ENCODE results near the gene FGD3.
"Not testable (repeated sequence)": the region's sequence is repeated elsewhere in the genome, so short reads cannot be mapped to it uniquely, and the experiment has no call there.

FGD3 gene

GRCh38 chr9:93013856-93014582 lies 66.7 kb downstream of the FGD3 start:
- no peaks in the 10 kb centered on the region for H3K36me3 ChIP-seq (ENCODE audit: control insufficient read depth, low read depth, low read length)
- no peaks in the 10 kb centered on the region for H3K9me3 ChIP-seq (ENCODE audit: control insufficient read depth, low read depth, low read length)
- peaks cover 13% of the 10 kb centered on the region for H3K4me1 ChIP-seq (ENCODE audit: control insufficient read depth, low read depth, low read length)
- H3K27ac ChIP-seq (ENCODE audit: low read length): no peak overlapping the region
- no peak overlapping the region for H3K4me3 ChIP-seq (ENCODE audit: low read length)
- no peak overlapping the region for H3K9ac ChIP-seq (ENCODE audit: low read length)
- H3K27me3 ChIP-seq (ENCODE audit: control insufficient read depth, insufficient read depth, low read length): no peaks in the 10 kb centered on the region

- H3K9ac ChIP-seq (ENCODE audit: low read length): not testable (repeated sequence)
Observed at GRCh38 chr9:93015190-93015589, 67.9 kb downstream of the FGD3 start.

GRCh38 chr9:93017621-93018020 lies 70.3 kb downstream of the FGD3 start:
- Histone ChIP-seq H3K27ac (ENCODE audit: low read length) (no peak overlapping the region), H3K36me3 (ENCODE audit: control insufficient read depth, low read depth, low read length) (no peaks in the 10 kb centered on the region), H3K9ac (ENCODE audit: low read length) (no peak overlapping the region), H3K27me3 (ENCODE audit: control insufficient read depth, insufficient read depth, low read length) (no peaks in the 10 kb centered on the region), H3K4me3 (ENCODE audit: low read length) (no peak overlapping the region), H3K4me1 (ENCODE audit: control insufficient read depth, low read depth, low read length) (peaks cover 13% of the 10 kb centered on the region), H3K9me3 (ENCODE audit: control insufficient read depth, low read depth, low read length) (no peaks in the 10 kb centered on the region)

More at GRCh38 chr9:93015190-93015589, 67.9 kb downstream of the FGD3 start:
- H3K4me3 ChIP-seq (ENCODE audit: low read length); H3K9me3 ChIP-seq (ENCODE audit: control insufficient read depth, low read depth, low read length); H3K27ac ChIP-seq (ENCODE audit: low read length); H3K36me3 ChIP-seq (ENCODE audit: control insufficient read depth, low read depth, low read length); H3K27me3 ChIP-seq (ENCODE audit: control insufficient read depth, insufficient read depth, low read length): not testable (repeated sequence)
- peaks cover 13% of the 10 kb centered on the region for H3K4me1 ChIP-seq (ENCODE audit: control insufficient read depth, low read depth, low read length)

- no peak overlapping the region for H3K4me3 ChIP-seq (ENCODE audit: low read length)
- peaks cover 8% of the 10 kb centered on the region for H3K4me1 ChIP-seq (ENCODE audit: control insufficient read depth, low read depth, low read length)
- no peaks in the 10 kb centered on the region for H3K9me3 ChIP-seq (ENCODE audit: control insufficient read depth, low read depth, low read length)
- H3K27me3 ChIP-seq (ENCODE audit: control insufficient read depth, insufficient read depth, low read length): no peaks in the 10 kb centered on the region
- no peak overlapping the region for H3K9ac ChIP-seq (ENCODE audit: low read length)
- H3K36me3 ChIP-seq (ENCODE audit: control insufficient read depth, low read depth, low read length): no peaks in the 10 kb centered on the region
- no peak overlapping the region for H3K27ac ChIP-seq (ENCODE audit: low read length)
Observed at GRCh38 chr9:93020151-93020550, 72.8 kb downstream of the FGD3 start.

- no peaks in the 10 kb centered on the region for H3K27me3 ChIP-seq (ENCODE audit: control insufficient read depth, insufficient read depth, low read length)
- H3K4me1 ChIP-seq (ENCODE audit: control insufficient read depth, low read depth, low read length): peaks cover 8% of the 10 kb centered on the region
- no peak overlapping the region for H3K9ac ChIP-seq (ENCODE audit: low read length)
- H3K4me3 ChIP-seq (ENCODE audit: low read length): no peak overlapping the region
- no peak overlapping the region for H3K27ac ChIP-seq (ENCODE audit: low read length)
- no peaks in the 10 kb centered on the region for H3K9me3 ChIP-seq (ENCODE audit: control insufficient read depth, low read depth, low read length)
- H3K36me3 ChIP-seq (ENCODE audit: control insufficient read depth, low read depth, low read length): no peaks in the 10 kb centered on the region
Observed at GRCh38 chr9:93020771-93021670, 73.7 kb downstream of the FGD3 start.

GRCh38 chr9:93022066-93022465 lies 74.7 kb downstream of the FGD3 start:
- Histone ChIP-seq H3K4me1 (ENCODE audit: control insufficient read depth, low read depth, low read length) (peaks cover 8% of the 10 kb centered on the region), H3K36me3 (ENCODE audit: control insufficient read depth, low read depth, low read length) (no peaks in the 10 kb centered on the region), H3K27me3 (ENCODE audit: control insufficient read depth, insufficient read depth, low read length) (no peaks in the 10 kb centered on the region), H3K27ac (ENCODE audit: low read length) (no peak overlapping the region), H3K9me3 (ENCODE audit: control insufficient read depth, low read depth, low read length) (no peaks in the 10 kb centered on the region), H3K9ac (ENCODE audit: low read length) (no peak overlapping the region), H3K4me3 (ENCODE audit: low read length) (no peak overlapping the region)

GRCh38 chr9:93022721-93023520 lies 75.6 kb downstream of the FGD3 start:
- Histone ChIP-seq H3K9ac (ENCODE audit: low read length) (no peak overlapping the region), H3K27me3 (ENCODE audit: control insufficient read depth, insufficient read depth, low read length) (no peaks in the 10 kb centered on the region), H3K36me3 (ENCODE audit: control insufficient read depth, low read depth, low read length) (no peaks in the 10 kb centered on the region), H3K9me3 (ENCODE audit: control insufficient read depth, low read depth, low read length) (no peaks in the 10 kb centered on the region), H3K27ac (ENCODE audit: low read length) (no peak overlapping the region), H3K4me3 (ENCODE audit: low read length) (no peak overlapping the region), H3K4me1 (ENCODE audit: control insufficient read depth, low read depth, low read length) (peaks cover 6% of the 10 kb centered on the region)

- Histone ChIP-seq H3K9ac (ENCODE audit: low read length) (no peak overlapping the region), H3K9me3 (ENCODE audit: control insufficient read depth, low read depth, low read length) (no peaks in the 10 kb centered on the region), H3K27ac (ENCODE audit: low read length) (no peak overlapping the region), H3K27me3 (ENCODE audit: control insufficient read depth, insufficient read depth, low read length) (no peaks in the 10 kb centered on the region), H3K4me1 (ENCODE audit: control insufficient read depth, low read depth, low read length) (peaks cover under 1% of the 10 kb centered on the region), H3K4me3 (ENCODE audit: low read length) (no peak overlapping the region), H3K36me3 (ENCODE audit: control insufficient read depth, low read depth, low read length) (no peaks in the 10 kb centered on the region)
Observed at GRCh38 chr9:93023521-93023815, 76.1 kb downstream of the FGD3 start.

GRCh38 chr9:93024646-93024910 lies 77.3 kb downstream of the FGD3 start:
- Histone ChIP-seq H3K4me1 (ENCODE audit: control insufficient read depth, low read depth, low read length) (no peaks in the 10 kb centered on the region), H3K9ac (ENCODE audit: low read length) (no peak overlapping the region), H3K27ac (ENCODE audit: low read length) (no peak overlapping the region)

GRCh38 chr9:93024986-93025630 lies 77.8 kb downstream of the FGD3 start:
- Histone ChIP-seq H3K9me3 (ENCODE audit: control insufficient read depth, low read depth, low read length) (no peaks in the 10 kb centered on the region), H3K9ac (ENCODE audit: low read length) (no peak overlapping the region), H3K4me3 (ENCODE audit: low read length) (no peak overlapping the region), H3K27ac (ENCODE audit: low read length) (no peak overlapping the region), H3K4me1 (ENCODE audit: control insufficient read depth, low read depth, low read length) (no peaks in the 10 kb centered on the region), H3K36me3 (ENCODE audit: control insufficient read depth, low read depth, low read length) (no peaks in the 10 kb centered on the region), H3K27me3 (ENCODE audit: control insufficient read depth, insufficient read depth, low read length) (no peaks in the 10 kb centered on the region)

More at GRCh38 chr9:93024646-93024910, 77.3 kb downstream of the FGD3 start:
- Histone ChIP-seq H3K36me3 (ENCODE audit: control insufficient read depth, low read depth, low read length) (no peaks in the 10 kb centered on the region), H3K4me3 (ENCODE audit: low read length) (no peak overlapping the region), H3K27me3 (ENCODE audit: control insufficient read depth, insufficient read depth, low read length) (no peaks in the 10 kb centered on the region), H3K9me3 (ENCODE audit: control insufficient read depth, low read depth, low read length) (no peaks in the 10 kb centered on the region)

- no peaks in the 10 kb centered on the region for H3K4me1 ChIP-seq (ENCODE audit: control insufficient read depth, low read depth, low read length)
- H3K9ac ChIP-seq (ENCODE audit: low read length): no peak overlapping the region
- no peaks in the 10 kb centered on the region for H3K9me3 ChIP-seq (ENCODE audit: control insufficient read depth, low read depth, low read length)
- H3K27ac ChIP-seq (ENCODE audit: low read length): no peak overlapping the region
- H3K27me3 ChIP-seq (ENCODE audit: control insufficient read depth, insufficient read depth, low read length): no peaks in the 10 kb centered on the region
- no peak overlapping the region for H3K4me3 ChIP-seq (ENCODE audit: low read length)
- no peaks in the 10 kb centered on the region for H3K36me3 ChIP-seq (ENCODE audit: control insufficient read depth, low read depth, low read length)
Observed at GRCh38 chr9:93025736-93026135, 78.4 kb downstream of the FGD3 start.
